K562 (cell line): ENCODE measurements around the gene GALNT7. TPM values are rescaled to one million over a fixed set of nuclear protein-coding genes. Genes with fewer than 3 reads are reported as not detected.
A peak's percentile ranks its signal among the peaks of the same experiment; 100 is the strongest.

Experiments
- ATAC-seq: fragments of 200-7000 bp; cut with Tn5 transposase; 3 replicates; pipeline ENCODE4 v1.9.1; 2020; ENCODE audit warnings: moderate library complexity
- BruUV-seq: library from RNA; stranded (reverse); fragments of 400-500 nt; replicated peaks from 2 replicates; lab custom pipeline; 2021; lab: Mats Ljungman, UMichigan
- CTCF ChIA-PET: fragments of 300-600 bp; formaldehyde crosslinking; extraction: SDS; loops from one replicate; lab custom pipeline; 2021; ENCODE audit warnings: low intra/inter-chr PET ratio; lab: Yijun Ruan, JAX
- POLR2A ChIA-PET: fragments of 300-600, 350-650 bp; sonication (Branson Sonifier 250); formaldehyde crosslinking; extraction: SDS; loops from one replicate; lab custom pipeline; 2021; ENCODE audit warnings: antibody characterized with exemption, inconsistent platforms; lab: Yijun Ruan, JAX
- DNase-seq, 4 experiments: peaks; one replicate each; pipeline versions ENCODE4 v3.0.0 to v3.0.0-alpha.2; 2011 to 2018; ENCODE audit warnings: low spot score in 3 of 4, mixed read lengths in 3 of 4; ENCODE audit errors: extremely low read depth in 1 of 4
- FAIRE-seq: peaks from 2 replicates; lab custom pipeline; 2011; peaks lifted over from hg19 to GRCh38; lab: Jason Lieb, UNC
- H2AFZ ChIP-seq: 2 replicates; pipeline ENCODE4 v1.6.0; 2011; ENCODE audit warnings: low read depth, low read length, control low read depth, inconsistent platforms
- H3K27ac ChIP-seq: fragments of 200-600 bp; 3 replicates; pipeline ENCODE4 v1.8.0; 2011; ENCODE audit warnings: low read depth, mild to moderate bottlenecking, control low read depth, inconsistent platforms, low read length, moderate library complexity, mixed read lengths; ENCODE audit errors: extremely low read depth
- H3K27me3 ChIP-seq, 2 experiments: fragments of 300-600 bp in 1 of 2; 2 replicates in 1 of 2; 3 replicates in 1 of 2; pipeline versions ENCODE4 v1.6.0 to v1.8.0; 2011; ENCODE audit warnings: inconsistent platforms in 2 of 2, low read length in 2 of 2, mild to moderate bottlenecking in 1 of 2, mixed read lengths in 1 of 2, moderate library complexity in 1 of 2; ENCODE audit not compliant: control insufficient read depth in 2 of 2, insufficient read depth in 2 of 2
- H3K36me3 ChIP-seq: fragments of 300-600 bp; 3 replicates; pipeline ENCODE4 v1.8.0; 2011; ENCODE audit warnings: mild to moderate bottlenecking, low read length, inconsistent platforms; ENCODE audit not compliant: control insufficient read depth, insufficient read depth
- H3K4me1 ChIP-seq, 2 experiments: fragments of 200-600 bp in 1 of 2; replicated peaks in 1 of 2; 2 replicates in 1 of 2; 3 replicates in 1 of 2; pipeline versions ENCODE4 v1.5.1 to v1.8.0; 2011; ENCODE audit warnings: inconsistent platforms in 2 of 2, low read length in 2 of 2, mild to moderate bottlenecking in 1 of 2, mixed read lengths in 1 of 2, moderate library complexity in 1 of 2; ENCODE audit not compliant: control insufficient read depth in 2 of 2, insufficient read depth in 2 of 2
- H3K4me2 ChIP-seq: 2 replicates; pipeline ENCODE4 v1.6.1; 2011; ENCODE audit warnings: low read length, control low read depth, inconsistent platforms, mixed read lengths; ENCODE audit not compliant: insufficient read depth
- H3K4me3 ChIP-seq: fragments of 200-600 bp; sonication (generic), shearing (Covaris generic); 2 replicates; pipeline ENCODE4 v1.5.1; 2016; ENCODE audit warnings: control low read depth, inconsistent platforms
- H3K79me2 ChIP-seq: fragments of 200-600 bp; 3 replicates; pipeline ENCODE4 v1.8.0; 2011; ENCODE audit warnings: low read length, inconsistent platforms; ENCODE audit not compliant: control insufficient read depth, insufficient read depth
- H3K9ac ChIP-seq, 2 experiments: 2 replicates each; pipeline versions ENCODE4 v1.6.0 to v1.6.1; 2011; ENCODE audit warnings: low read depth in 2 of 2, low read length in 2 of 2, control low read depth in 1 of 2, inconsistent platforms in 1 of 2, mild to moderate bottlenecking in 1 of 2, mixed read lengths in 1 of 2; ENCODE audit not compliant: insufficient read depth in 1 of 2
- H3K9me1 ChIP-seq: one replicate; pipeline ENCODE4 v1.6.0; 2011; ENCODE audit warnings: inconsistent platforms, mild to moderate bottlenecking, low read length, moderate library complexity; ENCODE audit not compliant: control insufficient read depth, insufficient read depth
- H3K9me3 ChIP-seq: replicated peaks from 2 replicates; pipeline ENCODE4 v1.5.1; 2011; ENCODE audit warnings: low read depth, low read length, inconsistent platforms; ENCODE audit not compliant: control insufficient read depth, insufficient read depth
- H4K20me1 ChIP-seq: replicated peaks from 2 replicates; pipeline ENCODE4 v1.6.1; 2011; ENCODE audit warnings: low read length, inconsistent platforms, mixed read lengths; ENCODE audit not compliant: control insufficient read depth, insufficient read depth
- BRD9 ChIP-seq: fragments of 450-650 bp; IDR thresholded peaks from 2 replicates; pipeline ENCODE4 v1.6.1; 2018; ENCODE audit warnings: low read depth; ENCODE audit not compliant: partially characterized antibody
- CBFB ChIP-seq: sonication (generic); formaldehyde crosslinking; IDR thresholded peaks from 2 replicates; pipeline ENCODE4 v1.4.0; 2020; ENCODE audit warnings: mild to moderate bottlenecking, missing genetic modification reagents
- CEBPB ChIP-seq: fragments of 450-650 bp; IDR thresholded peaks from 2 replicates; pipeline ENCODE4 v1.6.1; 2016; ENCODE audit warnings: missing genetic modification characterization, missing compliant biosample characterization
- KDM1A ChIP-seq, 2 experiments: fragments of 450-650 bp; IDR thresholded peaks; 2 replicates each; pipeline ENCODE4 v1.6.1; 2016; ENCODE audit warnings: mild to moderate bottlenecking in 2 of 2
- KDM5B ChIP-seq: fragments of 200-600 bp; sonication (generic); IDR thresholded peaks from 2 replicates; pipeline ENCODE4 v1.6.1; 2012; ENCODE audit warnings: low read depth, mild to moderate bottlenecking, moderate library complexity, low read length, control low read depth, inconsistent platforms; ENCODE audit not compliant: insufficient replicate concordance
- SMARCA5 ChIP-seq: fragments of 450-650 bp; IDR thresholded peaks from 2 replicates; pipeline ENCODE4 v1.6.1; 2016
- ZNF174 ChIP-seq: fragments of 250-450 bp; sonication (Bioruptor Pico); IDR thresholded peaks from 2 replicates; pipeline ENCODE4 v1.4.0; 2020; ENCODE audit warnings: mild to moderate bottlenecking
- WGBS: fragments of 100-300 bp; shearing (Covaris generic); methylation state at CpG from one replicate; pipeline ENCODE4 v1.1.6; 2016; ENCODE audit warnings: low coverage, mixed read lengths; ENCODE audit not compliant: insufficient coverage; ENCODE audit errors: missing lambda C conversion rate; 5-methylcytosine and 5-hydroxymethylcytosine counted together
- in situ Hi-C: fragments of 300-500 bp; cut with MboI; formaldehyde crosslinking; loops from 4 replicates; pipeline ENCODE4 v1.15.0; 2018; ENCODE audit warnings: inconsistent platforms, mixed read lengths
- intact Hi-C: fragments of 100-400 bp; cut with micrococcal nuclease; formaldehyde crosslinking; loops from 2 replicates; pipeline ENCODE4 v1.14.2; 2022
- polyA plus RNA-seq, 8 experiments: library from polyadenylated mRNA; depleted of rRNA in 4 of 8; stranded (reverse) in 5 of 8; unstranded in 3 of 8; fragments of >200 nt; fragmentation: Nextera tagmentation in 2 of 8; fragmentation: Illumina TruSeq in 1 of 8; extraction: Ambion mirVana in 2 of 8; extraction: Trizol in 1 of 8; gene quantifications; 2 replicates each; pipeline versions ENCODE4 v1.2.1 to v1.2.3, GENCODE V29; 2011 to 2014; ENCODE audit warnings: inconsistent platforms in 1 of 8, missing spikeins in 1 of 8
- total RNA-seq, 7 experiments: library from RNA; depleted of rRNA in 6 of 7; stranded (reverse); fragments of >200 nt in 6 of 7; fragmentation: Illumina TruSeq in 2 of 7; extraction: Trizol in 2 of 7; gene quantifications; 2 replicates each; pipeline versions ENCODE4 v1.2.1 to v1.2.3, GENCODE V29; 2011 to 2021; ENCODE audit warnings: low replicate concordance in 1 of 7
- TF ChIP-seq, protein P1 (sequence below), 3 experiments: IDR thresholded peaks in 2 of 3; conservative IDR thresholded peaks in 1 of 3; 2 replicates each; pipeline ENCODE4 v1.5.1; 2011 to 2012; ENCODE audit warnings: low read length in 3 of 3, mild to moderate bottlenecking in 3 of 3, control low read depth in 2 of 3, improper control_type of control experiment in 1 of 3, inconsistent platforms in 1 of 3, low read depth in 1 of 3, mixed read lengths in 1 of 3, moderate library complexity in 1 of 3; ENCODE audit not compliant: insufficient read depth in 2 of 3

Gene GALNT7
- total and polyA plus RNA-seq, 9 of the 15 experiments (the other 6 are each of a cell fraction or from before 2014, with no cell fraction given) = 16.7 to 38.7 (median 31.1) TPM

DNA sequence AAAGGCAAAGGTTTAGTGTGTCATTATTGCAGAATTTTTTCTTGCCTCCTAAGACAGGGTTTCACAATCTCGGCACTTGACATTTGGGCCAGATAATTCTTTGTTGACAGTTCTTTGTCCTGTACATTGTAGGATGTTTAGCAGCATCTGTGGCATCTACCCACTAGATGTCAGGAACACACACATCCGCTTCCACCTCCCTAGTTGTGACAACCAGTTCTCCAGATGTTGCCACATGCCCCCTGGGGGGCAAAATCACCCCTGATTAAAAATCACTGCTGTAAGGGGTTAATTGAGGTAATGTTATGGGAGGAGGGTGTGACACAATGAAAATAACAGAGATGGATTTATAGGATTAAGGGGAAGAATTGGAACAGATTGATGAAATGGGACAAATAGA, 90.3 kb downstream of the GALNT7 start:
- intact Hi-C loops = loop anchor here (10.0 kb wide), 1 partner anchor 364 kb away; no protein-coding TSS in a partner anchor
- FAIRE-seq = no peak
- no peak for DNase-seq

DNA sequence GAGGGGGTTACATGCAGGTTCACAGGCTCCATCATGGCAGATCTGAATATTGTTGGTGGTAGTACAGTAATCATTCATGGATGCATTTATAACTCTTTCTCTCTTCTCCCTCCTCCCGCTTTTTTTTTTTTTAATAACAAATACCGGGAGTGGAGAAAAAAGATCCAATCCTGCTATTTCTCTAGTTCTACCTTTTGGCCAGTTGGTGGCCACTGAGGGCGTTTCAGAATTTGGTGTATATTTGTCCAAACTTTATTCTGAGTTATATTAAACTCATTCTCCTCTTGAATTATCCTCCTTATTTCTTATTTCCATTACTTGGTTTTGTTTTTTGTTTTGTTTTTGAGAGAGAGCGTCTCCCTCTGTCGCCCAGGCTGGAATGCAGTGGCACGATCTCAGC, 90.7 kb downstream of the GALNT7 start:
- DNase-seq (no peak), ATAC-seq (no peak), FAIRE-seq (no peak)
- ChIA-PET POLR2A (no interaction called here), CTCF (no interaction called here)
- no peaks in the 10 kb centered on the region for H3K36me3 ChIP-seq
- no peaks in the 10 kb centered on the region for H3K27me3 ChIP-seq
- peaks cover 0 to 17% of the 10 kb centered on the region in 2 experiments; a peak in 3 of 5 replicates for H3K4me1 ChIP-seq
- H3K4me2 ChIP-seq = no peak overlapping the region
- WGBS = 90% methylated on average over 4 of the region's 6 CpGs
- no peaks in the 10 kb centered on the region for H3K9me3 ChIP-seq
- H2AFZ ChIP-seq = no peak overlapping the region
- no peak overlapping the region for H3K4me3 ChIP-seq
- peaks cover 64% of the 10 kb centered on the region; the same call in 2 of the 3 replicates for H3K79me2 ChIP-seq
- H3K27ac ChIP-seq = no peak overlapping the region
- intact Hi-C loops (loop anchor here (10.0 kb wide), 1 partner anchor 365 kb away; no protein-coding TSS in a partner anchor), in situ Hi-C loops (loop anchor here (5.0 kb wide), 1 partner anchor 242 kb away; no protein-coding TSS in a partner anchor)
- H3K9me1 ChIP-seq = no peaks in the 10 kb centered on the region
- BruUV-seq = no TSS peak
- H4K20me1 ChIP-seq = peaks cover 14% of the 10 kb centered on the region; the same call in 1 of the 2 replicates
- TF ChIP-seq KDM5B = no peak
- TF ChIP-seq, protein P1, sequence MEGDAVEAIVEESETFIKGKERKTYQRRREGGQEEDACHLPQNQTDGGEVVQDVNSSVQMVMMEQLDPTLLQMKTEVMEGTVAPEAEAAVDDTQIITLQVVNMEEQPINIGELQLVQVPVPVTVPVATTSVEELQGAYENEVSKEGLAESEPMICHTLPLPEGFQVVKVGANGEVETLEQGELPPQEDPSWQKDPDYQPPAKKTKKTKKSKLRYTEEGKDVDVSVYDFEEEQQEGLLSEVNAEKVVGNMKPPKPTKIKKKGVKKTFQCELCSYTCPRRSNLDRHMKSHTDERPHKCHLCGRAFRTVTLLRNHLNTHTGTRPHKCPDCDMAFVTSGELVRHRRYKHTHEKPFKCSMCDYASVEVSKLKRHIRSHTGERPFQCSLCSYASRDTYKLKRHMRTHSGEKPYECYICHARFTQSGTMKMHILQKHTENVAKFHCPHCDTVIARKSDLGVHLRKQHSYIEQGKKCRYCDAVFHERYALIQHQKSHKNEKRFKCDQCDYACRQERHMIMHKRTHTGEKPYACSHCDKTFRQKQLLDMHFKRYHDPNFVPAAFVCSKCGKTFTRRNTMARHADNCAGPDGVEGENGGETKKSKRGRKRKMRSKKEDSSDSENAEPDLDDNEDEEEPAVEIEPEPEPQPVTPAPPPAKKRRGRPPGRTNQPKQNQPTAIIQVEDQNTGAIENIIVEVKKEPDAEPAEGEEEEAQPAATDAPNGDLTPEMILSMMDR (IDR thresholded peaks at IDR 0.05 in 2 of 3, conservative IDR thresholded peaks at IDR 0.05 in 1 of 3; ENCODE audit: insufficient read depth in 2 of 3, low read depth in 1 of 3, low read length in 3 of 3) = peak in 1 of 3 experiments; percentile 21; a peak in 2 of 6 replicates
- H3K9ac ChIP-seq = no peak overlapping the region

More for the DNA sequence above, 90.3 kb downstream of the GALNT7 start:
- BruUV-seq = no TSS peak
- Histone ChIP-seq H4K20me1 (peaks cover 14% of the 10 kb centered on the region; the same call in 1 of the 2 replicates), H3K36me3 (no peaks in the 10 kb centered on the region), H3K27ac (no peak overlapping the region), H3K4me1 (peaks cover 0 to 13% of the 10 kb centered on the region in 2 experiments; a peak in 3 of 5 replicates), H3K9me3 (no peaks in the 10 kb centered on the region), H3K27me3 (no peaks in the 10 kb centered on the region), H3K4me3 (no peak overlapping the region), H3K4me2 (no peak overlapping the region), H3K79me2 (peaks cover 62% of the 10 kb centered on the region; the same call in 2 of the 3 replicates), H2AFZ (no peak overlapping the region), H3K9me1 (no peaks in the 10 kb centered on the region), H3K9ac (no peak overlapping the region)
- no peak for ATAC-seq
- ChIA-PET CTCF (interaction anchor here (2.9 to 3.0 kb wide), 2 partner anchors 234 to 246 kb away, joined by 19 to 20 read pairs; no protein-coding TSS in a partner anchor), POLR2A (interaction anchor here (1.1 kb wide), 1 partner anchor 225 kb away, joined by 4 read pairs; no protein-coding TSS in a partner anchor)
- TF ChIP-seq BRD9 (no peak), SMARCA5 (no peak), KDM1A (IDR thresholded peaks at IDR 0.05) (peak; percentile 45 to 49; a peak in 2 of 4 replicates), CEBPB (tag) (0 out of 2 replicates have a peak, but pooled peaks have one; percentile 36), ZNF174 (CRISPR knock-in tag) (no peak), CBFB (no peak)
- 74% methylated on average over 2 of the region's 2 CpGs for WGBS
- in situ Hi-C loops = loop anchor here (5.0 kb wide), 1 partner anchor 242 kb away; no protein-coding TSS in a partner anchor
